GM23338 (cell line): ENCODE data around the gene EDDM13. TPM values are rescaled to one million over a fixed set of nuclear protein-coding genes. Genes with fewer than 3 reads are reported as not detected.

Experiments
- ATAC-seq: fragments of 200-7000 bp; cut with Tn5 transposase; 3 replicates; pipeline ENCODE4 v1.9.1; 2020
- DNase-seq: peaks from one replicate; pipeline ENCODE4 v3.0.0-alpha.2; 2015; ENCODE audit warnings: low spot score
- H2AFZ ChIP-seq: fragments of 200-600 bp; sonication (generic); 2 replicates; pipeline ENCODE4 v1.8.0; 2016; ENCODE audit warnings: antibody characterized with exemption, mild to moderate bottlenecking, moderate library complexity
- H3F3A ChIP-seq: fragments of 200-600 bp; sonication (generic); replicated peaks from 2 replicates; pipeline ENCODE4 v1.8.0; 2017; ENCODE audit warnings: antibody characterized with exemption, mixed run types, low read depth
- H3K27ac ChIP-seq: fragments of 200-600 bp; sonication (generic); 2 replicates; pipeline ENCODE4 v1.6.1; 2016; ENCODE audit warnings: low read depth
- H3K27me3 ChIP-seq: fragments of 200-600 bp; sonication (generic); 2 replicates; pipeline ENCODE4 v1.8.0; 2016; ENCODE audit warnings: mild to moderate bottlenecking, mixed run types, moderate library complexity; ENCODE audit not compliant: insufficient read depth
- H3K36me3 ChIP-seq: fragments of 200-600 bp; sonication (generic); 2 replicates; pipeline ENCODE4 v1.8.0; 2016; ENCODE audit warnings: mild to moderate bottlenecking; ENCODE audit not compliant: insufficient read depth
- H3K4me1 ChIP-seq: fragments of 200-600 bp; sonication (generic); 2 replicates; pipeline ENCODE4 v1.8.0; 2016; ENCODE audit warnings: mild to moderate bottlenecking, moderate library complexity; ENCODE audit not compliant: insufficient read depth
- H3K4me2 ChIP-seq: fragments of 200-600 bp; sonication (generic); 2 replicates; pipeline ENCODE4 v1.7.1; 2017; ENCODE audit warnings: mixed run types
- H3K4me3 ChIP-seq: fragments of 200-600 bp; sonication (generic); 2 replicates; pipeline ENCODE4 v1.6.1; 2016; ENCODE audit warnings: mixed run types
- H3K79me2 ChIP-seq: fragments of 200-600 bp; sonication (generic); replicated peaks from 2 replicates; pipeline ENCODE4 v1.8.0; 2017; ENCODE audit warnings: mild to moderate bottlenecking; ENCODE audit not compliant: insufficient read depth
- H3K9me2 ChIP-seq: fragments of 200-600 bp; sonication (generic); 2 replicates; pipeline ENCODE4 v1.8.0; 2017; ENCODE audit not compliant: insufficient read depth
- H4K20me1 ChIP-seq: fragments of 200-600 bp; sonication (generic); replicated peaks from 2 replicates; pipeline ENCODE4 v1.8.0; 2017; ENCODE audit warnings: mild to moderate bottlenecking; ENCODE audit not compliant: insufficient read depth
- H3K27ac Mint-ChIP-seq: 2 replicates; pipeline ENCODE4 v1.8.0; 2020; ENCODE audit warnings: inconsistent platforms, mild to moderate bottlenecking, moderate library complexity, mixed read lengths
- H3K27me3 Mint-ChIP-seq: 3 replicates; pipeline ENCODE4 v1.8.0; 2022; ENCODE audit warnings: low read depth, mild to moderate bottlenecking, moderate library complexity, mixed read lengths, inconsistent platforms; ENCODE audit not compliant: insufficient read depth, poor library complexity
- H3K36me3 Mint-ChIP-seq: 3 replicates; pipeline ENCODE4 v1.8.0; 2021; ENCODE audit warnings: low read depth, mild to moderate bottlenecking, inconsistent platforms, moderate library complexity, mixed read lengths
- H3K4me1 Mint-ChIP-seq: 3 replicates; pipeline ENCODE4 v1.8.0; 2020; ENCODE audit warnings: mild to moderate bottlenecking, inconsistent platforms, mixed read lengths
- H3K4me3 Mint-ChIP-seq: 3 replicates; pipeline ENCODE4 v1.8.0; 2021; ENCODE audit warnings: moderate library complexity, mild to moderate bottlenecking, inconsistent platforms, mixed read lengths
- H3K9me3 Mint-ChIP-seq: 3 replicates; pipeline ENCODE4 v1.8.0; 2020; ENCODE audit warnings: moderate library complexity, mild to moderate bottlenecking, inconsistent platforms, mixed read lengths
- CTCF ChIP-seq, 2 experiments: fragments of 200-600 bp in 1 of 2; sonication (generic) in 1 of 2; conservative IDR thresholded peaks; 2 replicates each; pipeline versions ENCODE4 v1.5.1 to v1.6.1; 2016 to 2017; ENCODE audit warnings: antibody characterized with exemption in 2 of 2, low read depth in 2 of 2, mild to moderate bottlenecking in 2 of 2, moderate library complexity in 1 of 2
- ETS1 ChIP-seq: IDR thresholded peaks from 2 replicates; pipeline ENCODE4 v1.6.1; 2016; ENCODE audit warnings: antibody characterized with exemption
- EZH2 ChIP-seq: fragments of 200-600 bp; sonication (generic); IDR thresholded peaks from one replicate; pipeline ENCODE4 v1.8.0; 2017; ENCODE audit warnings: antibody characterized with exemption, mild to moderate bottlenecking, low read depth; ENCODE audit not compliant: unreplicated experiment
- EZH2phosphoT487 ChIP-seq: fragments of 200-600 bp; sonication (generic); IDR thresholded peaks from one replicate; pipeline ENCODE4 v1.8.1; 2018; ENCODE audit warnings: antibody characterized with exemption; ENCODE audit not compliant: unreplicated experiment
- JUNB ChIP-seq: IDR thresholded peaks from one replicate; pipeline ENCODE4 v1.6.1; 2016; ENCODE audit warnings: antibody characterized with exemption; ENCODE audit not compliant: unreplicated experiment
- NANOG ChIP-seq: IDR thresholded peaks from 2 replicates; pipeline ENCODE4 v1.6.1; 2016; ENCODE audit warnings: antibody characterized with exemption, borderline replicate concordance
- POLR2AphosphoS5 ChIP-seq: IDR thresholded peaks from 2 replicates; pipeline ENCODE4 v1.6.1; 2016; ENCODE audit warnings: antibody characterized with exemption, low read depth
- REST ChIP-seq: IDR thresholded peaks from one replicate; pipeline ENCODE4 v1.6.1; 2018; ENCODE audit warnings: antibody characterized with exemption; ENCODE audit not compliant: unreplicated experiment
- STAT1 ChIP-seq: IDR thresholded peaks from one replicate; pipeline ENCODE4 v1.6.1; 2016; ENCODE audit warnings: antibody characterized with exemption; ENCODE audit not compliant: unreplicated experiment
- ZNF331 ChIP-seq: fragments of 250-450 bp; sonication (Bioruptor Pico); IDR thresholded peaks from 2 replicates; pipeline ENCODE4 v1.5.0; 2020; ENCODE audit warnings: low read depth, mild to moderate bottlenecking, moderate library complexity
- ZNF462 ChIP-seq: fragments of 250-450 bp; sonication (Bioruptor Pico); IDR thresholded peaks from 2 replicates; pipeline ENCODE4 v1.5.0; 2020; ENCODE audit warnings: mild to moderate bottlenecking, moderate library complexity
- polyA plus RNA-seq: library from polyadenylated mRNA; unstranded; fragments of >200 nt; fragmentation: Nextera tagmentation; extraction: Ambion mirVana; gene quantifications from 2 replicates; pipeline ENCODE4 v1.2.1, GENCODE V29; 2016
- total RNA-seq: library from RNA; depleted of rRNA; stranded (reverse); fragments of >200 nt; shearing (Covaris generic); gene quantifications from 2 replicates; pipeline ENCODE4 v1.2.3, GENCODE V29; 2014

Gene EDDM13
- total and polyA plus RNA-seq, 2 experiments from 2014 or later: 0.68 TPM; not detected in 1

- TF ChIP-seq ETS1 (no peak), EZH2phosphoT487 (no peak), STAT1 (no peak), REST (no peak)
Measured at GRCh38 chr19:56304243-56304642, 31.7 kb downstream of the EDDM13 start (continued).

- Histone ChIP-seq H3K4me2 (no peak overlapping the region), H4K20me1 (no peaks in the 10 kb centered on the region), H3F3A (no peaks in the 10 kb centered on the region), H3K79me2 (no peaks in the 10 kb centered on the region), H3K27me3 (no peaks in the 10 kb centered on the region), H3K36me3 (no peaks in the 10 kb centered on the region; the same call in 1 of the 2 replicates), H3K4me1 (0 out of 2 replicates have a peak, but pooled peaks cover 2% of the 10 kb centered on the region), H3K9me2 (no peaks in the 10 kb centered on the region), H3K27ac (no peak overlapping the region), H2AFZ (no peak overlapping the region), H3K4me3 (no peak overlapping the region)
- Mint-ChIP-seq H3K27me3 (peaks cover 5% of the 10 kb centered on the region), H3K4me3 (no peak overlapping the region), H3K27ac (no peak overlapping the region), H3K9me3 (peaks cover 3% of the 10 kb centered on the region; the same call in 2 of the 3 replicates), H3K4me1 (no peaks in the 10 kb centered on the region), H3K36me3 (peaks cover 17% of the 10 kb centered on the region)
- ATAC-seq: no peak
- DNase-seq: no peak
- no peak for TF ChIP-seq CTCF (conservative IDR thresholded peaks at IDR 0.05; ENCODE audit: low read depth in 2 of 2)
- no peak for TF ChIP-seq EZH2phosphoT487
- no peak for TF ChIP-seq POLR2AphosphoS5
- no peak for TF ChIP-seq NANOG
- no peak for TF ChIP-seq JUNB
- TF ChIP-seq ZNF331: no peak
- no peak for TF ChIP-seq ZNF462
- TF ChIP-seq EZH2: no peak
Measured at GRCh38 chr19:56306016-56306415, 33.5 kb downstream of the EDDM13 start.
